Hepatocyte (in vitro differentiated cells): ENCODE results near the gene ZNF143. TPM values are rescaled to one million over a fixed set of nuclear protein-coding genes. Genes with fewer than 3 reads are reported as not detected.

ENCODE experiments used
- DNase-seq: peaks from one replicate; pipeline ENCODE4 v3.0.0-alpha.2; 2016; ENCODE audit warnings: low spot score
- H2AFZ ChIP-seq: fragments of 200-600 bp; sonication (generic); 2 replicates; pipeline ENCODE4 v1.6.0; 2016; ENCODE audit warnings: antibody characterized with exemption, mild to moderate bottlenecking
- H3K27ac ChIP-seq: fragments of 200-600 bp; sonication (generic); 2 replicates; pipeline ENCODE4 v1.5.1; 2016; ENCODE audit warnings: mild to moderate bottlenecking
- H3K27me3 ChIP-seq: fragments of 200-600 bp; sonication (generic); 2 replicates; pipeline ENCODE4 v1.6.1; 2016
- H3K36me3 ChIP-seq: fragments of 200-600 bp; sonication (generic); replicated peaks from 2 replicates; pipeline ENCODE4 v1.5.1; 2016; ENCODE audit warnings: low read depth; ENCODE audit not compliant: insufficient read depth
- H3K4me1 ChIP-seq: fragments of 200-600 bp; sonication (generic); 2 replicates; pipeline ENCODE4 v1.5.1; 2016; ENCODE audit warnings: mild to moderate bottlenecking, moderate library complexity; ENCODE audit not compliant: insufficient read depth
- H3K4me2 ChIP-seq: fragments of 200-600 bp; sonication (generic); 2 replicates; pipeline ENCODE4 v1.6.0; 2016
- H3K4me3 ChIP-seq: fragments of 200-600 bp; sonication (generic); 2 replicates; pipeline ENCODE4 v1.5.1; 2016; ENCODE audit warnings: mild to moderate bottlenecking
- H3K79me2 ChIP-seq: fragments of 200-600 bp; sonication (generic); 2 replicates; pipeline ENCODE4 v1.6.0; 2017; ENCODE audit warnings: mild to moderate bottlenecking
- H3K9me2 ChIP-seq: fragments of 200-600 bp; sonication (generic); replicated peaks from 2 replicates; pipeline ENCODE4 v1.6.0; 2017; ENCODE audit warnings: mild to moderate bottlenecking; ENCODE audit not compliant: insufficient read depth
- H3K9me3 ChIP-seq: fragments of 200-600 bp; sonication (generic); 2 replicates; pipeline ENCODE4 v1.5.1; 2016; ENCODE audit warnings: low read depth, mild to moderate bottlenecking
- H4K20me1 ChIP-seq: fragments of 200-600 bp; sonication (generic); 2 replicates; pipeline ENCODE4 v1.6.0; 2016; ENCODE audit warnings: mild to moderate bottlenecking; ENCODE audit not compliant: insufficient read depth, poor library complexity, severe bottlenecking
- CTCF ChIP-seq: fragments of 200-600 bp; sonication (generic); IDR thresholded peaks from 2 replicates; pipeline ENCODE4 v1.5.1; 2016; ENCODE audit warnings: antibody characterized with exemption, mild to moderate bottlenecking; ENCODE audit not compliant: poor library complexity
- EZH2 ChIP-seq: fragments of 200-600 bp; sonication (generic); IDR thresholded peaks from 2 replicates; pipeline ENCODE4 v1.6.1; 2016; ENCODE audit warnings: antibody characterized with exemption, mild to moderate bottlenecking, borderline replicate concordance
- EZH2phosphoT487 ChIP-seq: fragments of 200-600 bp; sonication (generic); IDR thresholded peaks from one replicate; pipeline ENCODE4 v1.6.1; 2018; ENCODE audit warnings: antibody characterized with exemption, mild to moderate bottlenecking, low read depth, moderate library complexity; ENCODE audit not compliant: unreplicated experiment, severe bottlenecking
- whole genome bisulfite sequencing: methylation state at CpG from one replicate; pipeline ENCODE4 v1.1.6; 2016; ENCODE audit warnings: low lambda C conversion rate; ENCODE audit errors: missing lambda C conversion rate; 5-methylcytosine and 5-hydroxymethylcytosine counted together
- polyA plus RNA-seq: library from polyadenylated mRNA; unstranded; fragments of >200 nt; fragmentation: Nextera tagmentation; extraction: Ambion mirVana; gene quantifications from 2 replicates; pipeline ENCODE4 v1.2.1, GENCODE V29; 2016
- total RNA-seq: library from RNA; depleted of rRNA; stranded (reverse); fragments of >200 nt; gene quantifications from 2 replicates; pipeline ENCODE4 v1.2.3, GENCODE V29; 2014

Gene ZNF143
- total and polyA plus RNA-seq, 2 experiments from 2014 or later, result 20.9 to 36.1 TPM

GRCh38 chr11:9473408-9473807 is 12.6 kb downstream of the ZNF143 start:
- no peak for TF ChIP-seq EZH2phosphoT487
- no peak for TF ChIP-seq CTCF
- no peak for TF ChIP-seq EZH2
- Histone ChIP-seq H3K27ac (no peak overlapping the region), H3K9me2 (no peaks in the 10 kb centered on the region), H3K9me3 (no peaks in the 10 kb centered on the region), H3K27me3 (no peaks in the 10 kb centered on the region), H2AFZ (no peak overlapping the region), H3K36me3 (peaks cover 2% of the 10 kb centered on the region), H3K4me3 (no peak overlapping the region), H3K4me1 (no peaks in the 10 kb centered on the region), H4K20me1 (no peaks in the 10 kb centered on the region), H3K4me2 (no peak overlapping the region), H3K79me2 (peaks cover 22% of the 10 kb centered on the region)
- no peak for DNase-seq

- Histone ChIP-seq H3K9me2 (no peaks in the 10 kb centered on the region), H3K79me2 (no peaks in the 10 kb centered on the region), H3K4me3 (no peak overlapping the region), H3K27ac (no peak overlapping the region), H2AFZ (no peak overlapping the region), H3K36me3 (peaks cover 3% of the 10 kb centered on the region), H3K4me2 (no peak overlapping the region), H4K20me1 (no peaks in the 10 kb centered on the region), H3K27me3 (no peaks in the 10 kb centered on the region), H3K9me3 (no peaks in the 10 kb centered on the region), H3K4me1 (no peaks in the 10 kb centered on the region)
- TF ChIP-seq EZH2phosphoT487 (no peak), CTCF (no peak)
- DNase-seq, result no peak
- WGBS, result 89% methylated on average over 2 of the region's 2 CpGs
Measured at GRCh38 chr11:9479899-9480298, 19.1 kb downstream of the ZNF143 start.

- DNase-seq, result no peak
- H3K9me3 ChIP-seq, result no peaks in the 10 kb centered on the region
- no peak overlapping the region for H3K4me3 ChIP-seq
- no peaks in the 10 kb centered on the region for H3K79me2 ChIP-seq
- H3K27ac ChIP-seq, result no peak overlapping the region
- no peaks in the 10 kb centered on the region for H3K36me3 ChIP-seq
- H3K27me3 ChIP-seq, result no peaks in the 10 kb centered on the region
- no peaks in the 10 kb centered on the region for H3K9me2 ChIP-seq
- H2AFZ ChIP-seq, result no peak overlapping the region
- no peaks in the 10 kb centered on the region for H4K20me1 ChIP-seq
- 89% methylated on average over 3 of the region's 3 CpGs for WGBS
- no peaks in the 10 kb centered on the region for H3K4me1 ChIP-seq
- no peak overlapping the region for H3K4me2 ChIP-seq
- TF ChIP-seq EZH2phosphoT487 (no peak), EZH2 (no peak), CTCF (no peak)
Measured at GRCh38 chr11:9489080-9489765, 28.4 kb downstream of the ZNF143 start.
